CD8-positive, alpha-beta memory T cell (primary cell): Measurements from ENCODE around the gene ESRRB. TPM values are rescaled to one million over a fixed set of nuclear protein-coding genes. Genes with fewer than 3 reads are reported as not detected.

ENCODE experiments used
- CTCF ChIA-PET: fragments of 350-600 bp; sonication (Branson Sonifier 250); formaldehyde crosslinking; loops from one replicate; lab custom pipeline; 2021; ENCODE audit warnings: antibody characterized with exemption; lab: Charles Lee
- POLR2A ChIA-PET: fragments of 350-600 bp; sonication (Branson Sonifier 250); formaldehyde crosslinking; loops from one replicate; lab custom pipeline; 2021; ENCODE audit warnings: antibody characterized with exemption; lab: Charles Lee
- DNase-seq, 5 donors: peaks; one replicate each; pipeline versions ENCODE4 v3.0.0 to v3.0.0-alpha.2; 2020 to 2022; ENCODE audit warnings: mixed read lengths in 1 of 5
- H3K27ac ChIP-seq: one replicate; pipeline ENCODE4 v1.7.0; 2013; ENCODE audit warnings: low read depth, mild to moderate bottlenecking, low read length, moderate library complexity
- H3K27me3 ChIP-seq: 2 replicates; pipeline ENCODE4 v1.7.0; 2013; ENCODE audit warnings: low read length, mild to moderate bottlenecking; ENCODE audit not compliant: insufficient read depth, poor library complexity, severe bottlenecking
- H3K36me3 ChIP-seq: 2 replicates; pipeline ENCODE4 v1.7.0; 2013; ENCODE audit warnings: mild to moderate bottlenecking, low read length, moderate library complexity; ENCODE audit not compliant: insufficient read depth
- H3K4me1 ChIP-seq: 2 replicates; pipeline ENCODE4 v1.7.0; 2013; ENCODE audit warnings: mild to moderate bottlenecking, low read length, moderate library complexity; ENCODE audit not compliant: insufficient read depth
- H3K4me3 ChIP-seq: 2 replicates; pipeline ENCODE4 v1.7.0; 2013; ENCODE audit warnings: mild to moderate bottlenecking, low read length
- H3K9me3 ChIP-seq: 2 replicates; pipeline ENCODE4 v1.7.0; 2013; ENCODE audit warnings: mild to moderate bottlenecking, low read length
- H3K27ac Mint-ChIP-seq, 8 donors: one replicate each; pipeline ENCODE4 v1.8.0; 2020 to 2021; ENCODE audit warnings: mixed read lengths in 8 of 8, mild to moderate bottlenecking in 6 of 8, inconsistent platforms in 3 of 8, moderate library complexity in 3 of 8
- H3K27me3 Mint-ChIP-seq, 2 donors: one replicate each; pipeline ENCODE4 v1.8.0; 2020 to 2021; ENCODE audit warnings: mixed read lengths in 2 of 2, mild to moderate bottlenecking in 1 of 2, moderate library complexity in 1 of 2
- H3K36me3 Mint-ChIP-seq, 3 donors: one replicate each; pipeline ENCODE4 v1.8.0; 2020 to 2021; ENCODE audit warnings: mixed read lengths in 3 of 3, inconsistent platforms in 1 of 3, mild to moderate bottlenecking in 1 of 3
- H3K4me1 Mint-ChIP-seq, 3 donors: one replicate each; pipeline ENCODE4 v1.8.0; 2020 to 2021; ENCODE audit warnings: mixed read lengths in 3 of 3, inconsistent platforms in 1 of 3, mild to moderate bottlenecking in 1 of 3
- H3K4me3 Mint-ChIP-seq, 7 donors: one replicate each; pipeline ENCODE4 v1.8.0; 2020 to 2021; ENCODE audit warnings: mixed read lengths in 7 of 7, mild to moderate bottlenecking in 6 of 7, moderate library complexity in 4 of 7, inconsistent platforms in 2 of 7
- H3K9me3 Mint-ChIP-seq, 5 donors: one replicate each; pipeline ENCODE4 v1.8.0; 2020 to 2022; ENCODE audit warnings: mixed read lengths in 5 of 5, mild to moderate bottlenecking in 3 of 5, moderate library complexity in 2 of 5, inconsistent platforms in 1 of 5
- polyA plus RNA-seq: library from polyadenylated mRNA; unstranded; fragments of 300-500 nt; fragmentation: Illumina TruSeq; gene quantifications from one replicate; pipeline ENCODE4 v1.2.3, GENCODE V29; 2021
- total RNA-seq, 2 experiments: library from RNA; stranded (reverse); gene quantifications; one replicate each; pipeline ENCODE4 v1.2.3, GENCODE V29; 2021

The ESRRB gene
- total and polyA plus RNA-seq, 3 experiments from 2014 or later, result not detected

DNA sequence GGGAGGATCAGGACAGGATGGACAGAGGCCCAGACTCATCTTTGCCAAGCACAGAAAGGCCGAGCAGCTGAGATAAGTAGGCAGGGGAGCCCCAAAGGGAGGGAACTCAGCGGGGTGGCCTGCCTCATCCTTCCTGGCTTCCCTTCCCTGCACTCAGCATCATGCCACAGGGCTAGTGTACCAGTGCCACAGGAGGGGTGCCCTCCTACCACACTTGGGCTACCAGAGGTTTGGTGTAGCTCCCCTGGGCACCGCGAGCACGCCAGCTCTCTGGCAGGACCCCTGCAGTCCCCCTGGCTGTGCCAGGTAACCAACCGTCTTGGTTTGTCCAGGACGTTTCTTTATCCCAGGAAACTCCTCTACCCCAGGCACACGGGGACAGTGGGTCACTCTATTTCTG lies 123.5 kb downstream of the ESRRB start:
- no peaks in the 10 kb centered on the region for H3K36me3 Mint-ChIP-seq
- no peak overlapping the region for H3K4me3 Mint-ChIP-seq
- CTCF ChIA-PET, result no interaction called here
- Histone ChIP-seq H3K4me1 (no peaks in the 10 kb centered on the region), H3K27ac (no peak overlapping the region), H3K27me3 (no peaks in the 10 kb centered on the region), H3K9me3 (no peaks in the 10 kb centered on the region), H3K4me3 (no peak overlapping the region), H3K36me3 (no peaks in the 10 kb centered on the region)
- POLR2A ChIA-PET, result no interaction called here
- H3K27ac Mint-ChIP-seq, result no peak overlapping the region
- DNase-seq, result no peak
- no peaks in the 10 kb centered on the region for H3K4me1 Mint-ChIP-seq
- peaks cover 8 to 17% of the 10 kb centered on the region in 2 donors for H3K27me3 Mint-ChIP-seq
- H3K9me3 Mint-ChIP-seq, result no peaks in the 10 kb centered on the region

DNA sequence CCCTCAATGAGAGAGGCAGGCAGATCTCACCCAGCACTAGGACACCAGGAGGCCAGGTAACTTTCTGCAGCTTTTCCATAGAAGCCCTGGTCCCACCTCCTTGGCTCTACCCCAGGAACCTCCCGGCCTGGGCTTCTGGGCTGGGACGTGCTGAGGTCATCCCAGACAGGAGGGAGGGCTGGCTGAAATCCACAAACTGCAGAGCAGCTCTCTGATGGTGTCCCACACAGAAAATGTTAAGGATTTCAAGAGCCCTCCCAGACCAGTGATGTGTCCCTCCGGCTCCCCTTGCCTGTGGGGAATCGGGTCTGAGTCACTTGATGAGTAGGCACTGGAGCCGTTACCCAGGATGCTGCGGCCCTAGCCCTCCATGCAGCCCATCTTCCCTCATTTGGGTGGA lies 124.1 kb downstream of the ESRRB start:
- no peak overlapping the region for H3K27ac Mint-ChIP-seq
- H3K4me3 ChIP-seq, result no peak overlapping the region
- no peak overlapping the region for H3K4me3 Mint-ChIP-seq
- H3K27ac ChIP-seq, result no peak overlapping the region
- H3K27me3 ChIP-seq, result no peaks in the 10 kb centered on the region
- no peaks in the 10 kb centered on the region for H3K36me3 Mint-ChIP-seq
- ChIA-PET POLR2A (no interaction called here), CTCF (no interaction called here)
- no peaks in the 10 kb centered on the region for H3K4me1 ChIP-seq
- H3K9me3 Mint-ChIP-seq, result no peaks in the 10 kb centered on the region
- no peaks in the 10 kb centered on the region for H3K36me3 ChIP-seq
- no peaks in the 10 kb centered on the region for H3K9me3 ChIP-seq
- H3K27me3 Mint-ChIP-seq, result peaks cover 8 to 17% of the 10 kb centered on the region in 2 donors
- no peaks in the 10 kb centered on the region for H3K4me1 Mint-ChIP-seq
- no peak for DNase-seq

DNA sequence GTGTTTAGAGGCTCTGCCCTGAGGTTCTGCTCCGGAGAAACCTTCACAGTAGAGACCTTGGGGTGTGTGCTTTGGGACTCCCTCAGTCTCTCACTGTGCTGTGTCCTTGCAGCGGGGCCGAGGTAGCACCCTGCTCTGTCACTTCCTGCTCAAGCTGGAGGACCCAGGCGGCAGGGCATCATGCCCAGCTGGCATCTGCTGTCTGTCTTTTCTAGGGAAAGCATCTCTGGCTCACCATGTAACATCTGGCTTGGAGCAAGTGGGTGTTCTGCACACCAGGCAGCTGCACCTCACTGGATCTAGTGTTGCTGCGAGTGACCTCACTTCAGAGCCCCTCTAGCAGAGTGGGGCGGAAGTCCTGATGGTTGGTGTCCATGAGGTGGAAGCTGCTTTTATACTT lies 124.5 kb downstream of the ESRRB start:
- no peak overlapping the region for H3K4me3 ChIP-seq
- no peaks in the 10 kb centered on the region for H3K4me1 ChIP-seq
- no peaks in the 10 kb centered on the region for H3K36me3 ChIP-seq
- ChIA-PET CTCF (no interaction called here), POLR2A (no interaction called here)
- no peaks in the 10 kb centered on the region for H3K9me3 ChIP-seq
- H3K27ac ChIP-seq, result no peak overlapping the region
- no peaks in the 10 kb centered on the region for H3K9me3 Mint-ChIP-seq
- H3K4me1 Mint-ChIP-seq, result no peaks in the 10 kb centered on the region
- H3K27me3 ChIP-seq, result no peaks in the 10 kb centered on the region
- no peak for DNase-seq
- no peak overlapping the region for H3K4me3 Mint-ChIP-seq
- H3K27ac Mint-ChIP-seq, result no peak overlapping the region
- H3K36me3 Mint-ChIP-seq, result no peaks in the 10 kb centered on the region
- H3K27me3 Mint-ChIP-seq, result peaks cover 8 to 17% of the 10 kb centered on the region in 2 donors

DNA sequence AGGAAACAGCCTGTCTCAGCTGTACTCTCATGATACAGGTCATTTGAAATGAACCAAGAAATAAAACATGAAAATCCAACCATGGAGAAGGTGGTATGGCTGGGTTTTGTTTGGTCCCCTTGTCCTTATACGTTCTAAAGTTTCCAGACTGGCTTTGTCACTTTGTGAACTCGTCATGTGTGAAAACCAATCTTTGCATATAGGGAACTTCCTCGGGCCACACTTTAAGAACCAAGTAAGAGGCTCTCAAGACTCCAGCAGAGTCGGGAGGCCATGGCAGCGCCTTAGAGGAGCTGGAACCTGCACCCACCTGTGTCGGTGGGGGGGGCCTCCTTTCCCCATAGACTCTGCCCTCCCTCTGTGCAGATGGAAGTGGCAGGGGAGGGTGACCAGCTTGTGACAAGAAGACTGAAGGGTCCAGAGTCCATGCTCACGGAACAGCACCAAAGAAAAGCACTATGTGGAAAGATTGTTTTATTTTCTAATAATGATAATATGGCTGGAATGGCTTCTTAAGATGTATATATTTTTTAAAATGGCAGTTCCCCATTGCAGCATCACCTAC lies 125.3 kb downstream of the ESRRB start:
- no peaks in the 10 kb centered on the region for H3K4me1 ChIP-seq
- POLR2A ChIA-PET, result no interaction called here
- no peak overlapping the region for H3K4me3 ChIP-seq
- no peaks in the 10 kb centered on the region for H3K27me3 ChIP-seq
- H3K9me3 Mint-ChIP-seq, result no peaks in the 10 kb centered on the region
- peaks cover 11 to 19% of the 10 kb centered on the region in 2 donors for H3K27me3 Mint-ChIP-seq
- H3K9me3 ChIP-seq, result no peaks in the 10 kb centered on the region
- no peak overlapping the region for H3K4me3 Mint-ChIP-seq
- CTCF ChIA-PET, result no interaction called here
- no peak overlapping the region for H3K27ac Mint-ChIP-seq
- DNase-seq, result no peak
- H3K4me1 Mint-ChIP-seq, result no peaks in the 10 kb centered on the region
- no peaks in the 10 kb centered on the region for H3K36me3 Mint-ChIP-seq
- no peaks in the 10 kb centered on the region for H3K36me3 ChIP-seq
- H3K27ac ChIP-seq, result no peak overlapping the region

DNA sequence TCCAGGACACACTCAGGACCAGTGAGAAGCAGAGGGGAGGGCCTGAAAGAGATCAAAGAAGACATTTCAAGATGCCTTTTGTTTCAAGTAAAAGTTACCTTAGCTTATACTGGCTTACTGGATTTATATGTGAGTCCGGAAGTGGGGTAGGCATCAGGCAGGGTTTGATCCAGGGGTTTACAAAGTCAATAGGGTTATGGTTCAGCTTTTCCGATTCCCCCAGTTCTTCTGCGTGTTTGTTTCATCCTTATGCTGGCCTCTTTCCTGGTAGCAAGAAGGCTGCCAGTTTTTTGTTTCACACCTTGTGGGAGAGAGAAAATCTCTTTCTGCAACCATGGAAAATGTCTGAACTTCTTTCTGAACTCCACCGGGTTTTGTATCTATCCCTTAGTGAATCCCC lies 126.3 kb downstream of the ESRRB start:
- CTCF ChIA-PET, result no interaction called here
- Histone ChIP-seq H3K9me3 (no peaks in the 10 kb centered on the region), H3K27me3 (no peaks in the 10 kb centered on the region), H3K4me1 (no peaks in the 10 kb centered on the region), H3K36me3 (no peaks in the 10 kb centered on the region), H3K4me3 (no peak overlapping the region), H3K27ac (no peak overlapping the region)
- H3K9me3 Mint-ChIP-seq, result no peaks in the 10 kb centered on the region
- POLR2A ChIA-PET, result no interaction called here
- H3K27me3 Mint-ChIP-seq, result peaks cover 14 to 17% of the 10 kb centered on the region in 2 donors
- H3K36me3 Mint-ChIP-seq, result no peaks in the 10 kb centered on the region
- H3K4me1 Mint-ChIP-seq, result no peaks in the 10 kb centered on the region
- no peak overlapping the region for H3K4me3 Mint-ChIP-seq
- DNase-seq, result no peak
- no peak overlapping the region for H3K27ac Mint-ChIP-seq

DNA sequence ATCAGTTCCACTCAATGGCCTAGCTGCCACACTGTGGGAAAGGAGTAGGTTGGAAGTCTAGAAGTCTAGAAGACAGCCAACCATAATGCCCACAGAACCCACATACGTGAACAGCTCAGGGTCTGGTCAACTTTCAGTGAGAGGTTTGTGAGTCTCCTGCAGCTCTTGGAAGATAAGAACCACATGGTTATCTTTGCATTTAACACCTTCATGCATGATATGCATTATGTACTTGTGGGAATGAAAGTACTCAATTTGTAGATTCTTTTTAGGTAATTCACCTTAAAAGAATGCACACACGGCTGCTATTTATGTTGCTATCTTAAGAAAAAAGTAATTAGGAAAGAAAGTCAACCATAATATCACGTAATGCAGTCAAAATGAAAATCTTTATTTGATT lies 126.7 kb downstream of the ESRRB start:
- no peak overlapping the region for H3K27ac ChIP-seq
- DNase-seq, result no peak
- no peaks in the 10 kb centered on the region for H3K36me3 ChIP-seq
- Mint-ChIP-seq H3K9me3 (no peaks in the 10 kb centered on the region), H3K27me3 (peaks cover 14 to 17% of the 10 kb centered on the region in 2 donors), H3K27ac (no peak overlapping the region), H3K4me3 (no peak overlapping the region), H3K36me3 (no peaks in the 10 kb centered on the region), H3K4me1 (no peaks in the 10 kb centered on the region)
- no peaks in the 10 kb centered on the region for H3K4me1 ChIP-seq
- no peak overlapping the region for H3K4me3 ChIP-seq
- no peaks in the 10 kb centered on the region for H3K27me3 ChIP-seq
- no peaks in the 10 kb centered on the region for H3K9me3 ChIP-seq
- CTCF ChIA-PET, result no interaction called here
- POLR2A ChIA-PET, result no interaction called here

DNA sequence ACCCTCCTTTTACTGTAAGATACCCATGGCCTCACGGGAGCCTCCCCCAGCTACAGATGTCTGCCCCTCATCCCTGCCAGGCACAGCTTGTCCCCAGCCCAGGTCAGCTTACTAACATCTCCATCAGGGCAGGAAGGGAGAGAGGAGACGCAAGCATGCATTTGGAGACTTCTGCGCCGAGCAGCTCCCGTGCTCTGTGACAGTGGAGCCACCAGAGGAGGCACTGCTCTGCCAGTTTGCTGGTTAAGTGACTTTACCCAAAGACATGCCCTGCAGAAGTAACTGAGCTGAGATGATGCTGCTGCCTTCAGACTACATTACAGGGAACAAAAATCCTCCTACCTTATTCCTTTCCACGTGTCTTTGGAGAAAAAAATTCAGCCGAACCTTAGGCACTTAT lies 133.4 kb downstream of the ESRRB start:
- Mint-ChIP-seq H3K4me3 (no peak overlapping the region), H3K27me3 (peaks cover 16 to 56% of the 10 kb centered on the region in 2 donors), H3K27ac (no peak overlapping the region), H3K36me3 (no peaks in the 10 kb centered on the region), H3K9me3 (no peaks in the 10 kb centered on the region), H3K4me1 (no peaks in the 10 kb centered on the region)
- Histone ChIP-seq H3K36me3 (no peaks in the 10 kb centered on the region), H3K4me1 (no peaks in the 10 kb centered on the region), H3K27me3 (no peaks in the 10 kb centered on the region), H3K4me3 (no peak overlapping the region), H3K27ac (no peak overlapping the region), H3K9me3 (no peaks in the 10 kb centered on the region)
- ChIA-PET CTCF (no interaction called here), POLR2A (no interaction called here)
- DNase-seq, result no peak

DNA sequence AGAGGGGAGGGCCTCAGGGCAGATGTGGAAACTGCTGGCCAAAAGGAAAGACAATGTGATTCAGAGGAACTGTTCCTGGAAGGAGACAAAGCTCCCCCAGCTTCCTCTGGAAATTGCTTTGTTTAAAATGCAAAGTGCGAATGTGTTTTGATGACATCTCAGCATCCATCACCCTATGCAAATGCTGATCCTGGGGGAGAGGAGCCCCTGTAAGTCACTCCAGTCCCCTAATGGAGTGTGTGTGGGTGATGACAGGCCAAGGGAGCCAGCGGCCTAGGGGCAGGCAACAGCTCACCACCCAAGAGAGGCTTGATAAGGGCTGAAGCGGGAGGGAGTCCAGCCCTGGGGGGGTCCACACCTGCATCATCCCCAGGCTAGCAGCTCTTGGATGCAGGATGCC lies 134.2 kb downstream of the ESRRB start:
- H3K4me1 Mint-ChIP-seq, result no peaks in the 10 kb centered on the region
- H3K27me3 ChIP-seq, result no peaks in the 10 kb centered on the region
- no peaks in the 10 kb centered on the region for H3K9me3 ChIP-seq
- ChIA-PET CTCF (no interaction called here), POLR2A (no interaction called here)
- H3K36me3 Mint-ChIP-seq, result no peaks in the 10 kb centered on the region
- peak overlapping the region in 1 of 8 donors; percentile 4 for H3K27ac Mint-ChIP-seq
- no peak overlapping the region for H3K4me3 ChIP-seq
- H3K36me3 ChIP-seq, result no peaks in the 10 kb centered on the region
- H3K9me3 Mint-ChIP-seq, result no peaks in the 10 kb centered on the region
- H3K27me3 Mint-ChIP-seq, result peaks cover 16 to 56% of the 10 kb centered on the region in 2 donors
- H3K4me3 Mint-ChIP-seq, result no peak overlapping the region
- H3K27ac ChIP-seq, result no peak overlapping the region
- no peak for DNase-seq
- H3K4me1 ChIP-seq, result no peaks in the 10 kb centered on the region
